ENCODE data around the gene KRTAP21-1. TPM values are rescaled to one million over a fixed set of nuclear protein-coding genes. Genes with fewer than 3 reads are reported as not detected.
"Not testable (repeated sequence)": the region's sequence is repeated elsewhere in the genome, so short reads cannot be mapped to it uniquely, and the experiment has no call there.

The KRTAP21-1 gene
- total RNA-seq: not detected in 2 replicates

DNA sequence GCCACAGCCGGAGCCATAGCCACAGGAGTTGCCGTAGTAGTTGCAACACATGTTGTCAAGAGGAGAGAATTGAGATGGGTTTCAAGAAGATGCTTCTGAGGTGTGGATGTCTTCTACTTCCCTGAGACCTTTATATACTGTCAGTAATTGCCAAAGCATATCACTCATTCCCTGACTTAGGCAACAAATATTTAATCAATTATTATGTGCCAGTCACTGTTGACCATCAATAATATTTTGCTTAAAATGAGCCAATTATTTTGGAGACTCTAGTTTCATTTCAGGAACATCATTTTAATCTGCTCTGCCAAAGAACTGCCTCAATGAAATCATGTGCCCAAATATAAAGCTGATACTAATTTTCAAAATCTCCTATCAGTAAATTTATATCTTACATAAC, at the start of gene KRTAP21-1:
Gene KRTAP21-1, minus strand, starts transcription at position 101 of the 400 bp plus-strand sequence. Its CDS starts 50 bp downstream, at position 51.
- DNase-seq; H3K4me1 Mint-ChIP-seq; H3K9me3 Mint-ChIP-seq; H3K36me3 Mint-ChIP-seq (ENCODE audit: low read depth); ATAC-seq (ENCODE audit: low read depth); intact Hi-C loops (cut with micrococcal nuclease); POLR2A ChIA-PET; H3K27ac Mint-ChIP-seq; H3K27me3 Mint-ChIP-seq; CTCF ChIA-PET; H3K4me3 Mint-ChIP-seq: not testable (repeated sequence)

- Mint-ChIP-seq H3K9me3 (peaks cover 6% of the 10 kb centered on the region), H3K36me3 (ENCODE audit: low read depth) (no peaks in the 10 kb centered on the region), H3K4me1 (no peaks in the 10 kb centered on the region), H3K27ac (no peak overlapping the region), H3K4me3 (no peak overlapping the region), H3K27me3 (no peaks in the 10 kb centered on the region)
- intact Hi-C loops (cut with micrococcal nuclease): no loop called here
- POLR2A ChIA-PET: no interaction called here
- ATAC-seq (ENCODE audit: low read depth): no peak
- TF ChIP-seq, protein P1, sequence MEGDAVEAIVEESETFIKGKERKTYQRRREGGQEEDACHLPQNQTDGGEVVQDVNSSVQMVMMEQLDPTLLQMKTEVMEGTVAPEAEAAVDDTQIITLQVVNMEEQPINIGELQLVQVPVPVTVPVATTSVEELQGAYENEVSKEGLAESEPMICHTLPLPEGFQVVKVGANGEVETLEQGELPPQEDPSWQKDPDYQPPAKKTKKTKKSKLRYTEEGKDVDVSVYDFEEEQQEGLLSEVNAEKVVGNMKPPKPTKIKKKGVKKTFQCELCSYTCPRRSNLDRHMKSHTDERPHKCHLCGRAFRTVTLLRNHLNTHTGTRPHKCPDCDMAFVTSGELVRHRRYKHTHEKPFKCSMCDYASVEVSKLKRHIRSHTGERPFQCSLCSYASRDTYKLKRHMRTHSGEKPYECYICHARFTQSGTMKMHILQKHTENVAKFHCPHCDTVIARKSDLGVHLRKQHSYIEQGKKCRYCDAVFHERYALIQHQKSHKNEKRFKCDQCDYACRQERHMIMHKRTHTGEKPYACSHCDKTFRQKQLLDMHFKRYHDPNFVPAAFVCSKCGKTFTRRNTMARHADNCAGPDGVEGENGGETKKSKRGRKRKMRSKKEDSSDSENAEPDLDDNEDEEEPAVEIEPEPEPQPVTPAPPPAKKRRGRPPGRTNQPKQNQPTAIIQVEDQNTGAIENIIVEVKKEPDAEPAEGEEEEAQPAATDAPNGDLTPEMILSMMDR (IDR thresholded peaks at IDR 0.05): no peak
- CTCF ChIA-PET: no interaction called here
- no peak for DNase-seq
Observed at GRCh38 chr21:30800605-30801004, 45.4 kb upstream of the KRTAP21-1 start.

GRCh38 chr21:30793581-30794314, 38.5 kb upstream of the KRTAP21-1 start:
- no peak overlapping the region for H3K27ac Mint-ChIP-seq
- H3K36me3 Mint-ChIP-seq (ENCODE audit: low read depth): no peaks in the 10 kb centered on the region
- ATAC-seq (ENCODE audit: low read depth): no peak
- H3K9me3 Mint-ChIP-seq: peaks cover 3% of the 10 kb centered on the region
- TF ChIP-seq, protein P1 (IDR thresholded peaks at IDR 0.05): no peak
- intact Hi-C loops (cut with micrococcal nuclease): no loop called here
- ChIA-PET CTCF (no interaction called here), POLR2A (no interaction called here)
- DNase-seq: no peak
- H3K4me1 Mint-ChIP-seq: no peaks in the 10 kb centered on the region
- H3K4me3 Mint-ChIP-seq: no peak overlapping the region
- no peaks in the 10 kb centered on the region for H3K27me3 Mint-ChIP-seq

- DNase-seq (no peak), ATAC-seq (ENCODE audit: low read depth) (no peak)
- intact Hi-C loops (cut with micrococcal nuclease): no loop called here
- H3K36me3 Mint-ChIP-seq (ENCODE audit: low read depth): no peaks in the 10 kb centered on the region
- CTCF ChIA-PET: no interaction called here
- H3K4me1 Mint-ChIP-seq: no peaks in the 10 kb centered on the region
- no peaks in the 10 kb centered on the region for H3K27me3 Mint-ChIP-seq
- H3K27ac Mint-ChIP-seq: no peak overlapping the region
- POLR2A ChIA-PET: no interaction called here
- TF ChIP-seq, protein P1 (IDR thresholded peaks at IDR 0.05): no peak
- H3K4me3 Mint-ChIP-seq: no peak overlapping the region
- no peaks in the 10 kb centered on the region for H3K9me3 Mint-ChIP-seq
Observed at GRCh38 chr21:30779249-30779648, 24.0 kb upstream of the KRTAP21-1 start.

DNA sequence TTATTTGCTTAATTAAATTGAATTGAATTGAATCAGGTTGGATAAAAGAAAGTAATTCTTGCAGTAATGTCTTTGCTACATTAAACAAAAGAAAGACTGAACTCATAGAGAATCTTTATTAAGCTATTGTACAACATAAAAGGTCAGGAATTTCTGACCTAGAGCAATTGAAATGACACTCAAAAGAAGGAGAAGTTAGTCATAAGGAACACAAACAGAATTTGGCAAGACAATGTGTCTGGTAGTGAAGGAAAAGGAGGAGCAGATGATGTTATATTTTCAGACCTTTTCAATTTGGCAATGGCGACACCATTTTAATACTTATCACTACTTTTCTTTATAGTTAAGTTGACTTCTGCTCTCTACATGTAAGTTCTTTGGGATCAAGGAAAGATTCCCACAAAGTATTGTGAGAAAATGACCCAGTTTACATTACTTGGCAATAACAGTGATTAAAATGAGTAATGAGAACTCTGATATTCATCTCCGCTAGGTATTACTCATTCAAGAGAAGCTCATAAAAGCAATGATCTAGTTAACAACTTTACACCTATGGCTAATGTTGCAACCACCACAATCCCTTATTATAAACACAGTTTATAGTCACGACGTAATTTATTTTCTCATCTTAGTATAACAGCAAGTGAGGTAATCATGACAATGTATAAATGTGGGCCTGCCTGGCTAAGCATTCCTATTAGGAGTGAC, 14.7 kb upstream of the KRTAP21-1 start:
- no peak for ATAC-seq (ENCODE audit: low read depth)
- Mint-ChIP-seq H3K4me3 (no peak overlapping the region), H3K4me1 (no peaks in the 10 kb centered on the region), H3K27me3 (no peaks in the 10 kb centered on the region), H3K36me3 (ENCODE audit: low read depth) (no peaks in the 10 kb centered on the region), H3K27ac (no peak overlapping the region), H3K9me3 (no peaks in the 10 kb centered on the region)
- TF ChIP-seq, protein P1 (IDR thresholded peaks at IDR 0.05): no peak
- ChIA-PET CTCF (no interaction called here), POLR2A (no interaction called here)
- intact Hi-C loops (cut with micrococcal nuclease): no loop called here
- no peak for DNase-seq
